Measurements from ENCODE around the gene CYFIP2. TPM values are rescaled to one million over a fixed set of nuclear protein-coding genes. Genes with fewer than 3 reads are reported as not detected.

CYFIP2 gene
- total and polyA plus RNA-seq, 2 of the 13 experiments (the other 11 are each of a cell fraction or from before 2014, with no cell fraction given): 22.6 to 30.3 TPM

GRCh38 chr5:157384971-157385709, 119.2 kb downstream of the CYFIP2 start:
- Histone ChIP-seq H3K27ac (ENCODE audit: extremely low read length, insufficient read depth, low read length) (no peak overlapping the region), H3K9me3 (ENCODE audit: low read length) (no peaks in the 10 kb centered on the region), H2AFZ (ENCODE audit: low read length) (no peak overlapping the region), H4K20me1 (ENCODE audit: insufficient read depth, low read length) (no peaks in the 10 kb centered on the region), H3K4me2 (ENCODE audit: low read depth, low read length) (no peak overlapping the region), H3K4me3 (replicated peaks in 1 of 3; ENCODE audit: insufficient read depth in 1 of 3, low read depth in 2 of 3, low read length in 3 of 3) (no peak overlapping the region), H3K36me3 (replicated peaks in 1 of 2; ENCODE audit: control insufficient read depth in 1 of 2, insufficient read depth in 2 of 2, low read length in 2 of 2) (peaks cover 4 to 27% of the 10 kb centered on the region in 2 experiments; a peak in 3 of 5 replicates), H3K9ac (ENCODE audit: insufficient read depth, low read depth, low read length) (no peak overlapping the region), H3K4me1 (ENCODE audit: insufficient read depth, low read length) (peaks cover 34% of the 10 kb centered on the region), H3K79me2 (ENCODE audit: insufficient read depth, low read length) (no peaks in the 10 kb centered on the region), H3K27me3 (ENCODE audit: control insufficient read depth in 1 of 2, insufficient read depth in 2 of 2, low read length in 2 of 2) (no peaks in the 10 kb centered on the region)
- ChIA-PET POLR2A (no interaction called here), CTCF (ENCODE audit: low intra/inter-chr PET ratio, low total read pairs) (no interaction called here)
- FAIRE-seq: no peak
- no TSS peak for BruUV-seq (replicated peaks)
- DNase-seq (ENCODE audit: low spot score): no peak
- no peak for ATAC-seq
- WGBS (ENCODE audit: low lambda C conversion rate): 92% methylated on average over 4 of the region's 4 CpGs
- TF ChIP-seq ZNF350 (CRISPR knock-in tag; IDR thresholded peaks at IDR 0.05; ENCODE audit: borderline replicate concordance, low read depth) (no peak), HMG20B (CRISPR knock-in tag; conservative IDR thresholded peaks at IDR 0.05) (no peak), ZNF556 (CRISPR knock-in tag; IDR thresholded peaks at IDR 0.05; ENCODE audit: borderline replicate concordance) (no peak), KAT2B (IDR thresholded peaks at IDR 0.05; ENCODE audit: borderline replicate concordance, low read depth, low read length) (no peak), CBX1 (IDR thresholded peaks at IDR 0.05; ENCODE audit: low read depth) (no peak), NAIF1 (CRISPR knock-in tag; IDR thresholded peaks at IDR 0.05; ENCODE audit: borderline replicate concordance) (no peak), ZZZ3 (CRISPR knock-in tag; IDR thresholded peaks at IDR 0.05; ENCODE audit: borderline replicate concordance) (no peak), PAX8 (CRISPR knock-in tag; IDR thresholded peaks at IDR 0.05; ENCODE audit: borderline replicate concordance) (no peak), ARHGAP35 (CRISPR knock-in tag; IDR thresholded peaks at IDR 0.05; ENCODE audit: borderline replicate concordance) (no peak), ZNF784 (CRISPR knock-in tag; IDR thresholded peaks at IDR 0.05; ENCODE audit: borderline replicate concordance) (no peak), PHF21A (CRISPR knock-in tag; IDR thresholded peaks at IDR 0.05) (no peak), HNF1A (IDR thresholded peaks at IDR 0.05; ENCODE audit: low read depth) (no peak), HNF1A (CRISPR knock-in tag; IDR thresholded peaks at IDR 0.05; ENCODE audit: borderline replicate concordance) (no peak)
- intact Hi-C loops (cut with micrococcal nuclease; ENCODE audit: unreplicated experiment): no loop called here
- in situ Hi-C loops (cut with HindIII; ENCODE audit: extremely low pct_ligation_motif_present, low pct_unique_long_range_greater_than_20kb): no loop called here
